Uterus (tissue), 2 donors: ENCODE data around the gene CFAP74.

ENCODE experiments used
- CTCF ChIP-seq, 4 experiments: fragments of 200-600 bp in 2 of 4; fragments of 450-650 bp in 2 of 4; sonication (generic) in 2 of 4; IDR thresholded peaks; one replicate each; pipeline ENCODE4 v1.5.1; 2016 to 2019; ENCODE audit warnings: antibody characterized with exemption in 4 of 4, mild to moderate bottlenecking in 2 of 4, moderate library complexity in 1 of 4
- POLR2A ChIP-seq, 2 donors: fragments of 450-650 bp; IDR thresholded peaks; one replicate each; pipeline ENCODE4 v1.6.1; 2016; ENCODE audit warnings: antibody characterized with exemption in 2 of 2, mild to moderate bottlenecking in 1 of 2, moderate library complexity in 1 of 2

- no peak for TF ChIP-seq CTCF (IDR thresholded peaks at IDR 0.05)
- TF ChIP-seq POLR2A (IDR thresholded peaks at IDR 0.05), result no peak
Measured at GRCh38 chr1:1967151-1967550, 36.4 kb downstream of the CFAP74 start.
